Hippocampal formation (tissue), 2 donors: Measurements from ENCODE around the gene ETFB.
A peak's percentile ranks its signal among the peaks of the same experiment; 100 is the strongest.

Experiments
- DNase-seq, 2 donors: peaks; one replicate each; lab custom pipeline; 2025; lab: John Stamatoyannopoulos, UW

Gene ETFB

GRCh38 chr19:51327066-51328001, 38.9 kb downstream of the ETFB start:
- DNase-seq: no peak

GRCh38 chr19:51326216-51327065, 39.7 kb downstream of the ETFB start:
- no peak for DNase-seq

- DNase-seq: no peak
Measured at GRCh38 chr19:51325161-51325976, 40.8 kb downstream of the ETFB start.

GRCh38 chr19:51324167-51324481, 42.1 kb downstream of the ETFB start:
- DNase-seq: no peak

- no peak for DNase-seq
Measured at GRCh38 chr19:51323481-51324166, 42.6 kb downstream of the ETFB start.

GRCh38 chr19:51321799-51322198, 44.4 kb downstream of the ETFB start:
- DNase-seq: no peak

GRCh38 chr19:51320280-51320657, 45.9 kb downstream of the ETFB start:
- DNase-seq: no peak

- DNase-seq: no peak
Measured at GRCh38 chr19:51319649-51320279, 46.4 kb downstream of the ETFB start.

GRCh38 chr19:51318687-51319648, 47.2 kb downstream of the ETFB start:
- DNase-seq: no peak

- DNase-seq: no peak
Measured at GRCh38 chr19:51317968-51318367, 48.2 kb downstream of the ETFB start.

- DNase-seq: no peak
Measured at GRCh38 chr19:51317376-51317775, 48.8 kb downstream of the ETFB start.

- DNase-seq: no peak
Measured at GRCh38 chr19:51316688-51317087, 49.5 kb downstream of the ETFB start.

- DNase-seq: peak in 1 of 2 donors; percentile 17
Measured at GRCh38 chr19:51311351-51312257, 54.6 kb downstream of the ETFB start, which contains the start of gene IGLON5. Gene IGLON5, plus strand, starts transcription at chr19:51311644. Its CDS starts 204 bp downstream, at chr19:51311848.

GRCh38 chr19:51305479-51305878, 60.7 kb downstream of the ETFB start:
- no peak for DNase-seq

- DNase-seq: no peak
Measured at GRCh38 chr19:51301266-51301665, 64.9 kb downstream of the ETFB start.

GRCh38 chr19:51297406-51297805, 68.8 kb downstream of the ETFB start:
- no peak for DNase-seq

GRCh38 chr19:51296336-51297093, 69.7 kb downstream of the ETFB start:
- DNase-seq: no peak
